Measurements from ENCODE around the gene ATXN3L. TPM values are rescaled to one million over a fixed set of nuclear protein-coding genes. Genes with fewer than 3 reads are reported as not detected.

The ATXN3L gene
- total and polyA plus RNA-seq, 2 experiments from 2014 or later: not detected

- H3K27ac Mint-ChIP-seq: no peak overlapping the region
- DNase-seq (ENCODE audit: low spot score) (no peak), ATAC-seq (no peak)
- no peaks in the 10 kb centered on the region for H3K9me2 ChIP-seq (ENCODE audit: insufficient read depth)
- H3K27ac ChIP-seq (ENCODE audit: low read depth): no peak overlapping the region
- peaks cover 6% of the 10 kb centered on the region for H3K4me1 ChIP-seq (ENCODE audit: insufficient read depth)
- no peaks in the 10 kb centered on the region for H4K20me1 ChIP-seq (replicated peaks; ENCODE audit: insufficient read depth)
- H3K36me3 ChIP-seq (ENCODE audit: insufficient read depth): no peaks in the 10 kb centered on the region; the same call in 1 of the 2 replicates
- H3K4me3 ChIP-seq: no peak overlapping the region
- H3K9me3 Mint-ChIP-seq: peaks cover 32% of the 10 kb centered on the region
- peaks cover 32% of the 10 kb centered on the region for H3K36me3 Mint-ChIP-seq (ENCODE audit: low read depth)
- H3K79me2 ChIP-seq (replicated peaks; ENCODE audit: insufficient read depth): no peaks in the 10 kb centered on the region
- H3F3A ChIP-seq (replicated peaks; ENCODE audit: low read depth): no peaks in the 10 kb centered on the region; the same call in 1 of the 2 replicates
- no peaks in the 10 kb centered on the region for H3K27me3 ChIP-seq (ENCODE audit: insufficient read depth)
- no peak overlapping the region for H3K4me3 Mint-ChIP-seq
- no peak overlapping the region for H2AFZ ChIP-seq
- no peak for TF ChIP-seq CREB1 (CRISPR knock-in tag; IDR thresholded peaks at IDR 0.05; ENCODE audit: low read depth)
- no peak for TF ChIP-seq REST (IDR thresholded peaks at IDR 0.05; ENCODE audit: unreplicated experiment)
- no peak for TF ChIP-seq NANOG (IDR thresholded peaks at IDR 0.05; ENCODE audit: borderline replicate concordance)
- no peak for TF ChIP-seq EZH2phosphoT487 (IDR thresholded peaks at IDR 0.05; ENCODE audit: unreplicated experiment)
- no peaks in the 10 kb centered on the region for H3K27me3 Mint-ChIP-seq (ENCODE audit: insufficient read depth, low read depth, poor library complexity)
- H3K4me1 Mint-ChIP-seq: peaks cover 7% of the 10 kb centered on the region
- no peak overlapping the region for H3K4me2 ChIP-seq
Observed at GRCh38 chrX:13279279-13280018, 40.4 kb downstream of the ATXN3L start.

- Mint-ChIP-seq H3K4me3 (no peak overlapping the region), H3K4me1 (peaks cover 4% of the 10 kb centered on the region), H3K27me3 (ENCODE audit: insufficient read depth, low read depth, poor library complexity) (no peaks in the 10 kb centered on the region), H3K27ac (no peak overlapping the region), H3K36me3 (ENCODE audit: low read depth) (peaks cover 13% of the 10 kb centered on the region), H3K9me3 (peaks cover 13% of the 10 kb centered on the region; the same call in 2 of the 3 replicates)
- ATAC-seq: no peak
- Histone ChIP-seq H3K27me3 (ENCODE audit: insufficient read depth) (no peaks in the 10 kb centered on the region), H4K20me1 (replicated peaks; ENCODE audit: insufficient read depth) (no peaks in the 10 kb centered on the region), H3K27ac (ENCODE audit: low read depth) (no peak overlapping the region), H3K4me2 (no peak overlapping the region), H2AFZ (no peak overlapping the region), H3K4me1 (ENCODE audit: insufficient read depth) (peaks cover 6% of the 10 kb centered on the region), H3K36me3 (ENCODE audit: insufficient read depth) (no peaks in the 10 kb centered on the region), H3K79me2 (replicated peaks; ENCODE audit: insufficient read depth) (no peaks in the 10 kb centered on the region), H3F3A (replicated peaks; ENCODE audit: low read depth) (no peaks in the 10 kb centered on the region), H3K4me3 (no peak overlapping the region), H3K9me2 (ENCODE audit: insufficient read depth) (no peaks in the 10 kb centered on the region)
- TF ChIP-seq POLR2AphosphoS5 (IDR thresholded peaks at IDR 0.05; ENCODE audit: low read depth): no peak
- no peak for DNase-seq (ENCODE audit: low spot score)
Observed at GRCh38 chrX:13277539-13277938, 42.3 kb downstream of the ATXN3L start.

GRCh38 chrX:13276991-13277390, 42.9 kb downstream of the ATXN3L start:
- Histone ChIP-seq H3K27me3 (ENCODE audit: insufficient read depth) (no peaks in the 10 kb centered on the region), H3K36me3 (ENCODE audit: insufficient read depth) (no peaks in the 10 kb centered on the region), H4K20me1 (replicated peaks; ENCODE audit: insufficient read depth) (no peaks in the 10 kb centered on the region), H3K4me3 (no peak overlapping the region), H3K9me2 (ENCODE audit: insufficient read depth) (no peaks in the 10 kb centered on the region), H2AFZ (no peak overlapping the region), H3K4me2 (no peak overlapping the region), H3K4me1 (ENCODE audit: insufficient read depth) (peaks cover 6% of the 10 kb centered on the region), H3F3A (replicated peaks; ENCODE audit: low read depth) (no peaks in the 10 kb centered on the region), H3K27ac (ENCODE audit: low read depth) (no peak overlapping the region), H3K79me2 (replicated peaks; ENCODE audit: insufficient read depth) (no peaks in the 10 kb centered on the region)
- H3K9me3 Mint-ChIP-seq: peaks cover 8% of the 10 kb centered on the region; the same call in 2 of the 3 replicates
- no peak for DNase-seq (ENCODE audit: low spot score)
- H3K36me3 Mint-ChIP-seq (ENCODE audit: low read depth): peaks cover 8% of the 10 kb centered on the region
- H3K4me3 Mint-ChIP-seq: no peak overlapping the region
- no peak for ATAC-seq
- H3K27ac Mint-ChIP-seq: no peak overlapping the region
- H3K27me3 Mint-ChIP-seq (ENCODE audit: insufficient read depth, low read depth, poor library complexity): no peaks in the 10 kb centered on the region
- peaks cover 4% of the 10 kb centered on the region for H3K4me1 Mint-ChIP-seq
- no peak for TF ChIP-seq REST (IDR thresholded peaks at IDR 0.05; ENCODE audit: unreplicated experiment)
- no peak for TF ChIP-seq EZH2phosphoT487 (IDR thresholded peaks at IDR 0.05; ENCODE audit: unreplicated experiment)
- TF ChIP-seq POLR2AphosphoS5 (IDR thresholded peaks at IDR 0.05; ENCODE audit: low read depth): no peak
- no peak for TF ChIP-seq ZNF331 (CRISPR knock-in tag; IDR thresholded peaks at IDR 0.05; ENCODE audit: low read depth)
- TF ChIP-seq ZNF114 (CRISPR knock-in tag; IDR thresholded peaks at IDR 0.05): no peak
- TF ChIP-seq JUNB (IDR thresholded peaks at IDR 0.05; ENCODE audit: unreplicated experiment): no peak
- no peak for TF ChIP-seq CTCF (conservative IDR thresholded peaks at IDR 0.05; ENCODE audit: low read depth in 2 of 2)
